Stomach smooth muscle (tissue), 2 donors: ENCODE data around the gene LRRC1.

Experiments
- H3K27ac ChIP-seq: one replicate; pipeline ENCODE4 v1.7.0; 2013; ENCODE audit warnings: mild to moderate bottlenecking, low read length, inconsistent platforms
- H3K27me3 ChIP-seq, 2 donors: one replicate each; pipeline ENCODE4 v1.7.0; 2013; ENCODE audit warnings: low read length in 2 of 2; ENCODE audit not compliant: insufficient read depth in 2 of 2, control insufficient read depth in 1 of 2
- H3K36me3 ChIP-seq, 2 donors: one replicate each; pipeline ENCODE4 v1.7.0; 2013; ENCODE audit warnings: low read length in 2 of 2; ENCODE audit not compliant: control insufficient read depth in 2 of 2, insufficient read depth in 2 of 2
- H3K4me1 ChIP-seq: one replicate; pipeline ENCODE4 v1.7.0; 2013; ENCODE audit warnings: low read length; ENCODE audit not compliant: control insufficient read depth, insufficient read depth
- H3K4me3 ChIP-seq, 2 donors: one replicate each; pipeline ENCODE4 v1.7.0; 2013; ENCODE audit warnings: low read length in 2 of 2
- H3K9ac ChIP-seq, 2 donors: one replicate each; pipeline ENCODE4 v1.7.0; 2013; ENCODE audit warnings: low read length in 2 of 2, mild to moderate bottlenecking in 1 of 2
- H3K9me3 ChIP-seq, 2 donors: one replicate each; pipeline ENCODE4 v1.7.0; 2013; ENCODE audit warnings: low read length in 2 of 2; ENCODE audit not compliant: control insufficient read depth in 2 of 2
- donor health status: healthy.
- donor health status: Pancreatic carcinoma.

The LRRC1 gene

DNA sequence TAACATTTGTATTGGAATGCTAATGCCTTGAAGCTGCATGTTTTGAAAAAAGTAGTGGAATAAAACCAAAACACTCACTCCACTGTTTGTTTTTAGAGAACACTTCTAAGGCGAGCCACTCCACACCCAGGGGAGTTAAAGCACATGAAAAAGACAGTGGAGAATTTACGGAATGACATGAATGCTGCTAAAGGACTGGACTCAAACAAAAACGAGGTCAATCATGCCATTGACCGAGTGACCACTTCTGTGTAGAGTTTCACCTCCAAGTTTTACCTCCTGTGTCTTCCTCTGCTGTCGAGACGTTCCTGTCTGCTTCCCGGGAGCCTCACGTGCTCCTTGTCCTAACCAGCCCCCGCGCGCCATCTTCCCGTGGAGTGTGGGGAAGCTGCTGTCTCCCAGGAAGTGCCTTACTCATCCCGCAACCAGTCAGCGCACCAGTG lies 127.8 kb downstream of the LRRC1 start:
- H3K4me3 ChIP-seq, result no peak overlapping the region
- no peak overlapping the region for H3K27ac ChIP-seq
- peaks cover 3 to 13% of the 10 kb centered on the region in 2 donors for H3K36me3 ChIP-seq
- no peaks in the 10 kb centered on the region for H3K4me1 ChIP-seq
- H3K9ac ChIP-seq, result no peak overlapping the region
- no peaks in the 10 kb centered on the region for H3K9me3 ChIP-seq
- H3K27me3 ChIP-seq, result no peaks in the 10 kb centered on the region

DNA sequence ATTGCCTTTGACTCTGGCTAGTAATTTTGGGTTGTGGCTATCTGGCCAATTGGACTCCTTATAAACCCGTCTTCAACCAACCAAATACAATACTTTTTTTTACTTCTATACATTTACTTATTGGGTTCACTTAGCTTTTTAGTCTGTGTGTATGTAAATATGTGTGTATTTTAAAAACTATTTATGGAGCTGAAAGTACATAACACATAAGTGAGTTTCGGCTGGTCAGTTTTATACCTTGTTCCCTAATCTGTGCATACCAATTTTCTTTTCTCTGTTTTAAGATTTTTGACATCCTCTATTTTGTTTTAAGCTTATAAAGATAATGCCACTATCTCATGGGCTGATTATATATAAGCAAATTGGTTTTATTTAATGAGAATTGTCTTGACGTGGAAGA lies 129.5 kb downstream of the LRRC1 start:
- Histone ChIP-seq H3K27me3 (no peaks in the 10 kb centered on the region), H3K9ac (no peak overlapping the region), H3K4me1 (no peaks in the 10 kb centered on the region), H3K4me3 (no peak overlapping the region), H3K36me3 (peaks cover 3 to 13% of the 10 kb centered on the region in 2 donors), H3K27ac (no peak overlapping the region), H3K9me3 (no peaks in the 10 kb centered on the region)

DNA sequence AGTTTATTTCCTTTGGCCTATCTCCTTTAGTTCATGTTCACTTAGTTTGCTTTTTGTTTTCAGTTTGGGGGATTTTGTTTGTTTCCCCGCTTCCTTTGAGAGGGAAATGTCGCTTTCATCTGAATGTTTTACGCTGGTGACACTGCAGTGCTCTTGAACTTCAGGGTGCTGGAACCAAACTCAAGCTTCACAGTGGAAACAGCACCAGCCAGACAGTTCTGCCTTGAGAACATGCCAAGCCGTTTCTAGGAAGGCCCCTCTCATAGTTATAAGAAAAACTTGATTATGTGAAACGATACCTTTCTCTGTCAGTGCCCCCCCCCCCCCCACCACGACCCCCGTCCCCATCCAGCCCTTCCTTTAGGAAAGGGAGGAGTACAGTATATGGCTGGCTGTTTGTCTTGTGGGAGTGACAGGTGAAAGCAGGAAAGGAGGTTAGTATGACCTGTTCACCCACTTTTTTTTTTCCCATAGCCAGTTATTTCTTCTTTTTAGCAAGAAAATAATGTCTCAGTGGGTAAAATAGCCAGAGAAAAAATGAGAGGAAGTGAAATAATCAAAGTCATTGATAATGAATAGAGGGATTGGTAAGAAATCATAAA lies 130.1 kb downstream of the LRRC1 start:
- no peaks in the 10 kb centered on the region for H3K9me3 ChIP-seq
- no peak overlapping the region for H3K9ac ChIP-seq
- no peak overlapping the region for H3K4me3 ChIP-seq
- H3K4me1 ChIP-seq, result peaks cover 2% of the 10 kb centered on the region
- peaks cover 7% of the 10 kb centered on the region in 2 donors for H3K36me3 ChIP-seq
- H3K27me3 ChIP-seq, result no peaks in the 10 kb centered on the region
- H3K27ac ChIP-seq, result no peak overlapping the region

DNA sequence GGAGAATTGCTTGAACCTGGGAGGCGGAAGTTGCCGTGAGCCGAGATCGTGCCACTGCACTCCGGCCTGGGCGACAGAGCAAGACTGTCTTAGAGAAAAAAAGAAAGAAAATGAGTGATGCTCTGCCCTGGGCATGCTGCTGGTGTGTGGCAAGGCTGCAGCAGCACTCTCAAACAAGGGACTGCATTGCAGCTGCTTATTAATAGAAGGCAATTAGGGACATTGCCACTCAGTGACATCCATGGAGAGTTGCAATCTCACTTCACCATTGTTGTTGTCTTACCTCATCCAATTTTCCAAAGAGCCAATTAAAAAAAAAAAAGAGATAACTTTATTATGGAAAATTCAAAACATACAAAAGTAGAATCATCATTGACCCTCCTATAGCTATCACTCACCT lies 131.1 kb downstream of the LRRC1 start:
- H3K4me1 ChIP-seq, result peaks cover 2% of the 10 kb centered on the region
- H3K27ac ChIP-seq, result no peak overlapping the region
- peaks cover 3 to 7% of the 10 kb centered on the region in 2 donors for H3K36me3 ChIP-seq
- no peak overlapping the region for H3K9ac ChIP-seq
- no peak overlapping the region for H3K4me3 ChIP-seq
- H3K27me3 ChIP-seq, result no peaks in the 10 kb centered on the region
- no peaks in the 10 kb centered on the region for H3K9me3 ChIP-seq

DNA sequence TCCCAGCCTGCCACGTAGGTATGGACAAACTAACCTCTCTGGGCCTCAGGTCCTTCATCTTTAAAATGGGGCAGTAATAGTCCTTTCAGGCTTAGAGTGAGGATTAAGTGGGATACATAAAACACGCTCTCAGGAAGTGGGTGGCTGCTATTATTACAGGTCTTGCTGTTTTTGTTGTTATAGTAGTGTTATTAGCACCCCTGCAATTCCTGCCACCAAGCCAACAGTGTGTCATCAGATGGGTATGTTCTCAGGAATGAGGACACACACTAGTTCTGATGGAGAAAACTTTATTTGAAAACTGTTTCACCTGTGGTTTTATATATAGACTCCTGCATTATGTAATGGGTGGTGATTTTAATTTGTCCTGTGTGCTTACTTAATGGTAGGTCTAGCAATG lies 131.7 kb downstream of the LRRC1 start:
- Histone ChIP-seq H3K27ac (no peak overlapping the region), H3K36me3 (peaks cover under 1 to 5% of the 10 kb centered on the region in 2 donors), H3K4me3 (no peak overlapping the region), H3K9ac (no peak overlapping the region), H3K9me3 (no peaks in the 10 kb centered on the region), H3K4me1 (peaks cover 2% of the 10 kb centered on the region), H3K27me3 (no peaks in the 10 kb centered on the region)

DNA sequence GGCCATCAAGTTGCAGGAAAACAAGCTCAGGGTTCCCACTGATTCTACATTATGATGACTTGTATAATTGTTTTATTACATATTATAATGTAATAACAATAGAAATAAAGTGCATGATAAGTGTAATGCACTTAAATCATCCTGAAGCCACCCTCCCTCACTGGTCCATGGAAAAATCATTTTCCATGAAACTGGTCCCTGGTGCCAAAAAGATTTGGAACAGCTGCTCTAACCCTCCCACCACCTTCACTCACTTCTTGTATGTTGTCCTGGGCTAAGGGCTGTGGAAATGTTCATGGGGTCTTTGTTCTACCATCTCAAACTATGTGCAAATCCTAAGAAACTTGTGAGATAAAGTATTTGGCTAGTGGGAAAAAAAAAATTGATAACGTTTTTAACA lies 133.8 kb downstream of the LRRC1 start:
- Histone ChIP-seq H3K4me1 (peaks cover 2% of the 10 kb centered on the region), H3K27ac (no peak overlapping the region), H3K4me3 (no peak overlapping the region), H3K36me3 (peaks cover 0 to 5% of the 10 kb centered on the region in 2 donors), H3K9me3 (no peaks in the 10 kb centered on the region), H3K27me3 (no peaks in the 10 kb centered on the region), H3K9ac (no peak overlapping the region)

DNA sequence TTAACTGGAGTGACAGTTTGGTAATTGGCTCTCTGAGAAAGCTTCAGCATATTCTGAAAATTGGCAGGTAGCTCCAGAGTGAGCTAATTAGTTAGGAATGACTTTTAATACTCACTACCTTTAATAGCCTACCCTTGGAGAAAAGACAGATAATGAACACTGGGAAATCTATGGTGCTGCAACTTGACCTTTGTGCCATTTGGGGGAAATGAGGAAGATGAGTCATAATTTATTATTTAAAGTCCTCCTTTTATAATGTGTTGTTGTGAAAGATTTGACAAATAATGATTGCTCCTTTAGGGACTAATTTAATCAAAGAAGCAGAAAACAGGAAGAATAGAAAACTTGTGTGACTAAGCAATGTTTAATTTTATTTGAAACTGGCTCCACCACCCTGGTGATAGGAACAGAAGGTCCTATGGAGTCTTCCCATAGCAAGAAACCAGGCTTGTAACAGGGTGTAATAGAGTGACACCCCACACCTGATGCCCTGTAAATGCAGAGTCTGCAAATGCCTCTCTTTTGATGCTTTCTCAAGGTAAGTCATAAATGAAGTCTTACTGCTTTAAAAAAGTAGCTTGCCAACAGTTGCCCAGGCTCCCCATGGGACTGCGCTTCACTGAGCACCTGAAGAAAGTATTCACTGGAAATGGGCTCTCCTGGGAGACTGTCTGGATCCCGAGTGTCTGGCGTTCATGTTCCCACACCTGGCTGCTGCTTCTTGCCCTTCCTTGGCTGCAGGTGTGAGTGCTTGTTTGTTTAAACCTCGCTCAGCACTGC lies 134.4 kb downstream of the LRRC1 start:
- H3K27ac ChIP-seq, result no peak overlapping the region
- H3K4me1 ChIP-seq, result peaks cover 2% of the 10 kb centered on the region
- H3K9me3 ChIP-seq, result no peaks in the 10 kb centered on the region
- no peaks in the 10 kb centered on the region for H3K27me3 ChIP-seq
- no peak overlapping the region for H3K9ac ChIP-seq
- no peak overlapping the region for H3K4me3 ChIP-seq
- H3K36me3 ChIP-seq, result peaks cover 0 to 5% of the 10 kb centered on the region in 2 donors

DNA sequence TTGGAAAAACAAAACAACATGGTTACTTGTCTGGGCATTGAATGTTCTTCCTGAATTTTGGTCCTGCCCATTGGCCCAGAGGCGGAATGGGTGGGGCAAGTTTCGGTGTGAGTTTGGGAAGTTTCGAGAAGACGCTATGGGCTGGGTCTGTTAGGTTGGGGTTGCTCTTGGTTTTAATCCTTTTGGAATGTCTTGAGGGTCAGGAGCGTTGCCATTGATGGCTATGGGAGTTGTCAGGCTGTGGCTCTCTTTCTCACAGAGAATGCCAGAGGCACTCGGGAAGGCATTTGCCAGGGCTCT lies 135.0 kb downstream of the LRRC1 start:
- no peak overlapping the region for H3K4me3 ChIP-seq
- no peaks in the 10 kb centered on the region for H3K9me3 ChIP-seq
- H3K4me1 ChIP-seq, result peaks cover 2% of the 10 kb centered on the region

DNA sequence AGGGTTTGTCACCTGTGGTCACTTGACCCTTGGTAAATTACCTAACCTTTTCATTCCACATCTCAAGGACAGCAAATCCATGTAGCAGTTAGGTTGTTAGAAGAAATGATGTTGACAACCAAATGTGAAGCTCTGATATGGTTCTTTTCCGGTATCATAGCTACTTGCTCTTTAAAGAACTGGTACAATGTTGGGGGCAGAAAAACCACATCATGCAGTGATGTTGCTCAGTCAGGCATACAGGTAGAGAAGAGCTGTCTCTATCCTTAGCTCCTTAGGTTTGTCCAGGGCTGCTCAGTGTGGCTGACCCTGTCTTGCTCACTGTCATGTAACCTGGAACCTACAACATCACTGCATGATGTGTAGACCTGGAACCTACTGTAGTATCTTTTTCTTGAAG lies 135.5 kb downstream of the LRRC1 start:
- Histone ChIP-seq H3K27me3 (no peaks in the 10 kb centered on the region), H3K9ac (no peak overlapping the region), H3K4me1 (peaks cover 2% of the 10 kb centered on the region), H3K9me3 (no peaks in the 10 kb centered on the region), H3K36me3 (peaks cover 0 to 5% of the 10 kb centered on the region in 2 donors), H3K27ac (no peak overlapping the region), H3K4me3 (no peak overlapping the region)

More for the DNA sequence above, 135.0 kb downstream of the LRRC1 start:
- Histone ChIP-seq H3K36me3 (peaks cover 0 to 5% of the 10 kb centered on the region in 2 donors), H3K27me3 (no peaks in the 10 kb centered on the region), H3K27ac (no peak overlapping the region), H3K9ac (no peak overlapping the region)

DNA sequence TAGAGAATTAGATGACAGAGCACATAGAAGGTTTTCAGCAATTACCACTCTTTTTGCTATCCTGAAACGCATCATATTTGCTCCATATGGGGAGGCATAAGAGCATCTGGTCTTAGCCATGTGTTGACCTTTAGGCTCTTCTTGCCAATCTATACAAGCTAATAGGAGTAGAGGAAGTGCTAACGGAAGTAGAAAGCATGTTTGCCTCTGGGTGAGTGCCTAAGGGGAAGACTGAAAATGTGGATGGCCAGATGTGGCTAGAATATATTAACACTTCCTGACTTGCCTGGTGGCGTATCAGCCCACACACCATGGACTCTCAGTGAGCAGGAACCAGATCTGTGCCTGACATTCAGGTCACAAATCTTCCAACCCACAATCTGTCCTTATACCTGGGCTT lies 136.3 kb downstream of the LRRC1 start:
- H3K9ac ChIP-seq, result no peak overlapping the region
- peaks cover 0 to 5% of the 10 kb centered on the region in 2 donors for H3K36me3 ChIP-seq
- H3K9me3 ChIP-seq, result no peaks in the 10 kb centered on the region
- peaks cover 2% of the 10 kb centered on the region for H3K4me1 ChIP-seq
- no peaks in the 10 kb centered on the region for H3K27me3 ChIP-seq
- no peak overlapping the region for H3K27ac ChIP-seq
- no peak overlapping the region for H3K4me3 ChIP-seq

DNA sequence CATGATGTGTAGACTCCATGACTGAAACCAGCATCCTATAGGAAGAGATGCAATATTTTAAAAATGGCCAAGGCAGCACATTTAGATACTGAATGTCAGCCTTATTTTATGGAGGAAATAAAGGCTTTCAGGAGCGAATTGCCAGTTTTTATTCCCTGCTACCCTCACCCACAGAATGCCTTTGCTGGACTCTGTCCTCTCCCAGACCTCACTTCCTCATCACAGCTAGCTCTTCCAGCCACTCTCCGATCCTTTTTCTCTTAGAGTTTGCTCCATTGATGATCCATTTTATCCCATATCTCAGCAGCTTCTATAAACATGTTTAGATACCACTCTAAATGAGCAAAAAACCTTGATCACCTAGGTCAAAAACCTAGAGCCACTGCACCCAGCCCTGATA lies 137.7 kb downstream of the LRRC1 start:
- H3K4me3 ChIP-seq, result no peak overlapping the region
- peaks cover 2% of the 10 kb centered on the region for H3K4me1 ChIP-seq
- H3K9me3 ChIP-seq, result no peaks in the 10 kb centered on the region
- H3K27me3 ChIP-seq, result no peaks in the 10 kb centered on the region
- H3K36me3 ChIP-seq, result peaks cover 0 to 5% of the 10 kb centered on the region in 2 donors
- H3K27ac ChIP-seq, result no peak overlapping the region
- H3K9ac ChIP-seq, result no peak overlapping the region
